Dendritic cell treated with granulocyte-macrophage colony-stimulating factor and Interleukin-4, amounts not matched to agents 40 ng/mL and 50 ng/mL, for 4 days (primary cell): ENCODE measurements around the gene SALL3.
"Not testable (repeated sequence)": the region's sequence is repeated elsewhere in the genome, so short reads cannot be mapped to it uniquely, and the experiment has no call there.

Source experiments
- H3K27ac Mint-ChIP-seq: one replicate; pipeline ENCODE4 v1.8.0; 2022; ENCODE audit warnings: mild to moderate bottlenecking, mixed read lengths
- H3K27me3 Mint-ChIP-seq: one replicate; pipeline ENCODE4 v1.8.0; 2022; ENCODE audit warnings: mild to moderate bottlenecking, mixed read lengths
- H3K36me3 Mint-ChIP-seq: one replicate; pipeline ENCODE4 v1.8.0; 2022; ENCODE audit warnings: low read depth, mixed read lengths
- H3K4me1 Mint-ChIP-seq: one replicate; pipeline ENCODE4 v1.8.0; 2022; ENCODE audit warnings: low read depth, mixed read lengths
- H3K4me3 Mint-ChIP-seq: one replicate; pipeline ENCODE4 v1.8.0; 2022; ENCODE audit warnings: mild to moderate bottlenecking, moderate library complexity, mixed read lengths
- H3K9me3 Mint-ChIP-seq: one replicate; pipeline ENCODE4 v1.8.0; 2022; ENCODE audit warnings: mixed read lengths
- intact Hi-C: fragments of 100-400 bp; cut with micrococcal nuclease; formaldehyde crosslinking; loops from one replicate; pipeline ENCODE4 v1.15.0; 2022

SALL3 gene

DNA sequence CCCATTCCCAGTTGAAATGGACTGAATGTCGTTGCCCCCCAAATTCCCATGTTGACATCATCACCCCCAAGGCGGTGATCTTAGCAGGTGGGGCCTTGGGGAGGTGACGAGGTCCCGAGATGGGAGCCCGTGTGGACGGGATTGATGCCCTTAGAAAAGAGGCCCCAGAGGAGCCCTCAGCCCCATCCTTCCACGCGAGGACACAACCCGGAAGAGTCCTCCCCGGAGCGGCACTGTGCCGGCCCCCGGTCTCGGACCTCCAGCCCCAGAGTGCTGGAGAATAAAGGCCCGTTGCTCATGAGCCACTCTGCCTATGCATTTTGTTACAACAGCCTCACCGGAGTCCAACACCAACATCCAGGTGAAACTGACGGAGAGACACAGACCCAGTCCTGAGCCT, 30.4 kb upstream of the SALL3 start:
- H3K9me3 Mint-ChIP-seq = peaks cover 17% of the 10 kb centered on the region
- H3K36me3 Mint-ChIP-seq = no peaks in the 10 kb centered on the region
- H3K4me1 Mint-ChIP-seq = no peaks in the 10 kb centered on the region
- intact Hi-C loops = no loop called here
- peaks cover 2% of the 10 kb centered on the region for H3K27me3 Mint-ChIP-seq
- no peak overlapping the region for H3K4me3 Mint-ChIP-seq
- H3K27ac Mint-ChIP-seq = no peak overlapping the region

DNA sequence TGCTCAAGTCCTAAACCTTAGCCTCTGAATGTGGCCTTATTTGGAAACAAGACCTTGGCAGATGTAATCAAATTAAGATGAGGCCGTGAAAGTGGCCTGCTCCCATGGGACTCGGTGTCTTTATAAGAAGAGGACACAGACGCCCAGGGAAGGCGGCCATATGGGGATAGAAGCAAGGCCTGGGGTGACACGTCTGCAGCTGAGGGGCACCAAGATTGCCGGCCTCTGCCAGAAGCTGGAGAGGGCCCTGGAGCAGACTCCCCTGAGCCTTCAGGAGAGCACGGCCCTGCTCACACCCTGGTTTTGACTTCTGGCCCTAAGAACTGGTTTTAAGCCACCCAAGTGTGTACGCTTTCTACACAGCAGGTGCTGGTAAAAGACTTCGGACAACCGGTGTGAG, 29.2 kb upstream of the SALL3 start:
- Mint-ChIP-seq H3K36me3 (no peaks in the 10 kb centered on the region), H3K27ac (no peak overlapping the region), H3K4me3 (no peak overlapping the region)

DNA sequence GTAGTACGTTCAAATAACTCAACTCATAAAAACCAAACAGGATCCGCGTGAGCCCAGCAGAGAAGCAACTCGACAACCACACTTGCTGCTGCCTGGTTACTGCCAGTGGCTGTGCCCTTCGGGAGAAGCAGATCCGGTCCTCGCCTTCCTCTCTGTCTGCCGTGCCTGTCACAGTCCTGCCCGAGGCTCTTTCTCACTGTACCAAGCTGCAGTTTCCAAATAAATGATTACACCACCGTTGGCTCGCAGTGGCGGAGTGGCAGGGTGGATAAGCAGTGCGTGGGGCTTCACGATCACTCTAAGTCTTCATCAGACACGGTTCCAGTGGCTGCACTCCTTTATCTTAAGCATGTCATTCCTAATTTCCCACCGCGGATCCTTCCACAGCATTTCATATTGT, 26.1 kb upstream of the SALL3 start:
- intact Hi-C loops = no loop called here
- Mint-ChIP-seq H3K9me3 (peaks cover 17% of the 10 kb centered on the region), H3K27me3 (no peaks in the 10 kb centered on the region), H3K27ac (no peak overlapping the region), H3K4me3 (no peak overlapping the region), H3K4me1 (no peaks in the 10 kb centered on the region), H3K36me3 (no peaks in the 10 kb centered on the region)

More for the DNA sequence above, 29.2 kb upstream of the SALL3 start:
- peaks cover 17% of the 10 kb centered on the region for H3K9me3 Mint-ChIP-seq
- peaks cover 2% of the 10 kb centered on the region for H3K27me3 Mint-ChIP-seq
- H3K4me1 Mint-ChIP-seq = no peaks in the 10 kb centered on the region
- intact Hi-C loops = no loop called here

DNA sequence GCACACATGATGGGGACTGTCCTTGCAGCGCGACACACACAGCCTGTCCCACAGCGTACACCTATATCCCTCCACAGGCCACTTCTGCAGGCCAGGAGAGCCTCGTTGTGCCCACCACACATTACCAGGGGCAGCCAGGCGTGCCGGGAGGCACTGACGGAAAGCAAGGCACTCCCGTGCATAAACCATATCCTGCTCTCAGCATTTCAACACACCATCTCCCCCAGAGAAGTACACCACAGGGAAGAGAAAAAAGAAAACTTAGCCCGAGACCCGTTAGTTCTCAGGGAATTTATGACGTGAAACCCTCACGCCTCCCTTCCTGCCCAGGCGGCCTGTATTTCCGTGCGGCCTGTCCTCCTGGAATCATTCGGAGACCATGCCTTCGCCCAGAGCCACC, 24.6 kb upstream of the SALL3 start:
- Mint-ChIP-seq H3K4me1 (no peaks in the 10 kb centered on the region), H3K4me3 (no peak overlapping the region)
- intact Hi-C loops = no loop called here

DNA sequence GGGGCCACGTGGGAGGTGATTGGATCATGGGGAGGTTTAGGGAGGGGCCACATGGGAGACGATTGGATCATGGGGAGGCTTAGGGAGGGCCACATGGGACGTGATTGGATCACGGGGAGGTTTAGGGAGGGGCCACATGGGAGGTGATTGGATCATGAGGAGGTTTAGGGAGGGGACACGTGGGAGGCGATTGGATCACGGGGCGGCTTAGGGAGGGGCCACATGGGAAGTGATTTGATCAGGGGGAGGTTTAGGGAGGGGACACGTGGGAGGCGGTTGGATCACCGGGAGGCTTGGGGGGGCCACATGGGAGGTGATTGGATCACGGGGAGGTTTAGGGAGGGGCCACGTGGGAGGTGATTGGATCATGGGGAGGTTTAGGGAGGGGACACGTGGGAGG, 22.5 kb upstream of the SALL3 start:
- intact Hi-C loops = no loop called here
- Mint-ChIP-seq H3K27ac (no peak overlapping the region), H3K4me3 (no peak overlapping the region), H3K4me1 (no peaks in the 10 kb centered on the region), H3K36me3 (no peaks in the 10 kb centered on the region), H3K9me3 (peaks cover 13% of the 10 kb centered on the region), H3K27me3 (no peaks in the 10 kb centered on the region)

More for the DNA sequence above, 24.6 kb upstream of the SALL3 start:
- Mint-ChIP-seq H3K36me3 (no peaks in the 10 kb centered on the region), H3K27ac (no peak overlapping the region), H3K9me3 (peaks cover 17% of the 10 kb centered on the region), H3K27me3 (no peaks in the 10 kb centered on the region)

DNA sequence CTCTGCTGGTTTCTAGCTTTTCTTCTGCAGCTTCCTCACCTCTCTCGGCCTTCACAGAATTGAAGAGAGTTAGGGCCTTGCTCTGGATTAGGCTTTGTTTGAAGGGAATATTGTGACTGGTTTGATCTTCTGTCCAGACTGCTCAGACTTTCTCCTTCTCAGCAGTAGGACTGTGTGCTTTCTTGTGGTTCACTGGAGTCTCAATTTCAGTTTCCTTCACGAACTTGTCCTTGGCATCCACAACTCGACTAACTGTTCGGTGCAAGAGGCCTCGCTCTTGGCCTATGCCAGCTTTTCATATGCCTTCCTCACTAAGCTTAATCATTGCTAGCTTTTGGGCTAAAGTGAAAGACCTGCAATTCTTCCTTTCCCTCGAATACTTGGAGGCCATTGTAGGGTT, 18.9 kb upstream of the SALL3 start:
- H3K27ac Mint-ChIP-seq = no peak overlapping the region
- peaks cover 23% of the 10 kb centered on the region for H3K9me3 Mint-ChIP-seq
- no peak overlapping the region for H3K4me3 Mint-ChIP-seq
- H3K27me3 Mint-ChIP-seq = no peaks in the 10 kb centered on the region
- no peaks in the 10 kb centered on the region for H3K4me1 Mint-ChIP-seq
- intact Hi-C loops = no loop called here
- no peaks in the 10 kb centered on the region for H3K36me3 Mint-ChIP-seq

DNA sequence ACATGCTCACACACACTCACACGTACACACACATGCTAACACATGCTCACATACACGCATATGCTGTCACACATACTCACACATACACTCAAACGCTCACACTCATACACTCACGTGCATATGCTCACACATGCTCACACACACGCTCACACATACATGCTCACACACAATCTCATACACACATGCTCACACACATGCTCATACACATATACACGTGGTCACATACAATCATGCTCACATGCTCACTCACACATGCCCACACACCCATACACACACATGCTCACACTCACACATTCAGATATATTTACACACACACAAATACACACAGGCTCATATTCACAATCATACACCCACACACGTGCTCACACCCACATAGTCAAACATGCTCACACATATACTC, 17.5 kb upstream of the SALL3 start:
- H3K9me3 Mint-ChIP-seq = peaks cover 23% of the 10 kb centered on the region
- H3K4me1 Mint-ChIP-seq = no peaks in the 10 kb centered on the region
- no peak overlapping the region for H3K4me3 Mint-ChIP-seq
- intact Hi-C loops = no loop called here
- H3K27ac Mint-ChIP-seq = no peak overlapping the region
- no peaks in the 10 kb centered on the region for H3K27me3 Mint-ChIP-seq
- H3K36me3 Mint-ChIP-seq = no peaks in the 10 kb centered on the region

DNA sequence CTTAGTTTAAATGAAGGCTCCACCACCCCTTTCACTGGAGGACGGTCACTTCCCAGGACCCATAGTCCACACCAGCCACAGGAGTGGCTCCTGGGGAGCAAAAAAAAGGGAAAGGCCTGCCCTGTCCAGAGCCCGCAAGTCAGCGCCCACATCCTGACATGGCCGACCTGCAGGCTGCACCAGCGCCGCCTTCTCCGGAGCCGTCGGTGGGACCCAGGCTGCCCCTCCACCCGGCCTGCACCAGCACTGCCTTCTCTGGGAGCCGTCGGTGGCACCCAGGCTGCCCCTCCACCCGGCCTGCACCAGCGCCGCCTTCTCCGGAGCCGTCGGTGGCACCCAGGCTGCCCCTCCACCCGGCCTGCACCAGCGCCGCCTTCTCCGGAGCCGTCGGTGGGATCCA, 14.9 kb upstream of the SALL3 start:
- not testable (repeated sequence) for H3K36me3 Mint-ChIP-seq, H3K4me1 Mint-ChIP-seq

DNA sequence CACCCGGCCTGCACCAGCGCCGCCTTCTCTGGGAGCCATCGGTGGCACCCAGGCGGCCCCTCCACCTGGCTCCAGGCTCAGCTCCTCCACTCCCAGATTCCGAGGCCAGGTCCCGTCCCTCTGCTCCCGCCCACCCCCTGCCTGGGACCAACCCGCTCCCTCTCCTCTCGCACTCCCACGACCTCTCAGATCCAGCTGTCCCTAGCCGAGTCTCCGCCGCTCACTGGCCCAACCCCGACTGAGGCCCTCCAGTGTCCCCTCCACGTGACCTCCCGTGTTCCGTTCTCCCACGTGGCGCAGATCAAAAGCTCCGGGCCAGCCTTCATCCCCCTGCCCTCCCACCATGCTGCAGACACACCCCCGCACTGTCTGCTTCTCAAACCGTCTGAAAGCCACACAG, 14.4 kb upstream of the SALL3 start:
- Mint-ChIP-seq H3K9me3 (peaks cover 23% of the 10 kb centered on the region), H3K27ac (no peak overlapping the region), H3K4me3 (no peak overlapping the region), H3K36me3 (no peaks in the 10 kb centered on the region), H3K27me3 (peaks cover 3% of the 10 kb centered on the region), H3K4me1 (no peaks in the 10 kb centered on the region)
- intact Hi-C loops = no loop called here

More for the DNA sequence above, 14.9 kb upstream of the SALL3 start:
- H3K4me3 Mint-ChIP-seq, intact Hi-C loops, H3K27ac Mint-ChIP-seq, H3K27me3 Mint-ChIP-seq: not testable (repeated sequence)
- peaks cover 23% of the 10 kb centered on the region for H3K9me3 Mint-ChIP-seq

DNA sequence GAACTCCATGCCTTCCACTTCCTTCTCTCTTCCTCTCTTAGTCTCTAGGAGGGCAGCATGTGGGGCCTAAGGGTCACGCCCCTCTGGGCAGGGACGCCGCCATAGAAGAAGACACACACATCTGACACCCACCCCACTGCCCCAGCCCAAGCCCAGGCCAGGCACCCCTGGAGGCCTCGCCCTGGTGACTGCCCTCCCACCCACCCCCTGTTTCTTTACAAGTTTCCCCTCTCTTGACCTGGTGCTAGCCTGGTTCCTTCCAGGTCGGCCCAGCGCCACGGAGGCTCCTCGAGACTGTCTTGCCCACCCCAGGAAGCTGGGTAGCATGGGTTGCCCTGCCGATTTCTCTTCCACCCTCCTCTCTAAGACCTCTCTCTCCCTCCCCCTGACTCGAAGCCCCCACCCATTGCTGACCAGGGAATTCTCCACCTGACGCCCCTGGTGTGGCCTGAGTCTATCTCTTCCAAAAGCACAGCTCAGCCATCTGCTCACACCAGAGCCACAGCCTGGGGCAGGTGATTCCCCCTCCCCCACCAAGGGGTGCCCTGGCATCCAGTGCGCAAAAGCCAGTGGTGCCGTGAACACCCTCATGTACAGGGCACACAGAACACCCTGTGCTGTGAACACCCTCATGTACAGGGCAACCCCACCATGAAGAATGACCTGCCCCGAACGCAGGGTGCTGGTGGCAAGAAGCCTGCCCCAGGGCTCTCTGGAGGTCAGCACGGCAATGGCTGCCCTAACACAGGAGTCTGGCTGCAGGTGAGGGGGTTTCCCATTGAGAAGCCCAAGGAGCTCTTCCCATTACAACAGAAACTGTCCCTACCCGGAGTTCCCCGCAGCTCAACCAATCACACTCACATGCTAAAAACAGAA, 13.5 kb upstream of the SALL3 start:
- no peak overlapping the region for H3K4me3 Mint-ChIP-seq
- peaks cover 23% of the 10 kb centered on the region for H3K9me3 Mint-ChIP-seq
- H3K4me1 Mint-ChIP-seq = no peaks in the 10 kb centered on the region
- H3K36me3 Mint-ChIP-seq = no peaks in the 10 kb centered on the region
- H3K27ac Mint-ChIP-seq = no peak overlapping the region
- H3K27me3 Mint-ChIP-seq = peaks cover 5% of the 10 kb centered on the region
- intact Hi-C loops = no loop called here

DNA sequence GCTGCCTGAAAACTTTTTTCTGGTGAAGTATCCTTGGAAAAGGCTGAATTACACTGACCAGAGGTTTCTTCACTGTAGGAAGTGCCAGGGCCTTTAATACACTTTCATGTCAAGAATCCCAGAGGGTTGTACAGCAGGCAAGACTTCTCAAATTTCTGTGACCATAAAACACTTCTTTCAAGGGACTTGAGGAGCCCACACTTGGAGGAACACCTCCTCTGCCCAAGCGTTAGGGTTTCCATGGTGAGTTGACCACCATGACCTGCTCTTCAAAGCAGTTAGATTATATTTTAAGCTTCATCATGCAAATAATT, 12.9 kb upstream of the SALL3 start:
- Mint-ChIP-seq H3K4me3 (no peak overlapping the region), H3K9me3 (peaks cover 20% of the 10 kb centered on the region), H3K27ac (no peak overlapping the region), H3K4me1 (no peaks in the 10 kb centered on the region), H3K36me3 (no peaks in the 10 kb centered on the region), H3K27me3 (peaks cover 10% of the 10 kb centered on the region)
- intact Hi-C loops = no loop called here

DNA sequence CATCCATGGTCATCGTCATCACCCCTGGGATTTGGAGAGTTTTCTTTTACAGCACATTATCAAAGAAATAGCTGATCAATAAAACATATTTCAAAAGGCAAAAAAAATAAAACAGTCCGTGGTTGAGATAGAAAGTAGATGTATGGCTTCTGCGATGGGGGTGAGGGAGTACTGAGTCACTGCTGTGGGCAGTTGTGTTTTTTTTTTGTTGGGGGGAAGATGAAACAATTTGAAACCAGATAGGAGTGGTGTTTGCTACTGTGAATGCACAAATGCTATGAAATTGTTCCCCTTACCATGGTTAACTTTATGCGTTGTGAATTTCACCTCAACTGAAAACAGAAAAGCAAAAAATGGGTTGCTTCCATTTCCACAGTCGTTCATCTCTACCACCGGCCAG, 11.9 kb upstream of the SALL3 start:
- H3K27ac Mint-ChIP-seq = no peak overlapping the region
- H3K36me3 Mint-ChIP-seq = no peaks in the 10 kb centered on the region
- H3K4me3 Mint-ChIP-seq = no peak overlapping the region
- no peaks in the 10 kb centered on the region for H3K4me1 Mint-ChIP-seq
- intact Hi-C loops = no loop called here
- peaks cover 10% of the 10 kb centered on the region for H3K9me3 Mint-ChIP-seq
- peaks cover 19% of the 10 kb centered on the region for H3K27me3 Mint-ChIP-seq

DNA sequence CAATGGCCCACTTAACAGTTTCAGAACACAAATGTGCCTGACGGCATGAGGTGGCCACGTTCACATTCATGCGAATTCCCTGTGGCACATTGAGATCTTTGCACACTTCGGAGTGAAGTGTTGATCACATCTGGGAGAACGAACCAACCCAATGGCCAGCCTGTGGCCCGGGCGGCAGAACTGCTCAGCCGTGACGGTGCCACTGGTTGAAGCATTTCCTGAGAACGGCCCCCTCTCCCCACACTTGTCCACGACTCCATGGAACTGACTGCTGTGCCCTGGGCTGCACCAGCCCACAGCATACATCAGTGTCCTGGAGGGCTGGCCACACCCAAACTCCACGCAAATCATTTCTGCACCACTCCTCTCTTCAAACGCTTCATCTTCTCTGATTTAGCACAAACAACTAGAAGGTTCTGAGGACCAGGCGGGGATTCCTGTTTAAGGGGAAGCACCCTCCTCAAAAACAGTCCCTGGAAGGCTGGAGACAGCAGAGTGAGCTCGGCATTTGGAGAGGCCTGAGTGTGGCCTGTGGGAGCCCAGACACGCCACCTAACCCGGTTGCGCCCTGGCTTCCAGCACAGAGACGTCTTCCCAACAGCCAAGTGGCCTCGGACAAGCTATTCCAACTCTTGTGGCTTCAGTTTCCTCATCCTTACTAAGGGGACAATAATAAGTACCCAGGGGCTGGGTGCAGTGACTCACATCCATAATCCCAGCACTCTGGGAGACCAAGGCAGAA, 9.9 kb upstream of the SALL3 start:
- peaks cover 35% of the 10 kb centered on the region for H3K27me3 Mint-ChIP-seq
- no peaks in the 10 kb centered on the region for H3K9me3 Mint-ChIP-seq
- no peak overlapping the region for H3K27ac Mint-ChIP-seq
- no peak overlapping the region for H3K4me3 Mint-ChIP-seq
- intact Hi-C loops = no loop called here
- H3K36me3 Mint-ChIP-seq = no peaks in the 10 kb centered on the region
- no peaks in the 10 kb centered on the region for H3K4me1 Mint-ChIP-seq

DNA sequence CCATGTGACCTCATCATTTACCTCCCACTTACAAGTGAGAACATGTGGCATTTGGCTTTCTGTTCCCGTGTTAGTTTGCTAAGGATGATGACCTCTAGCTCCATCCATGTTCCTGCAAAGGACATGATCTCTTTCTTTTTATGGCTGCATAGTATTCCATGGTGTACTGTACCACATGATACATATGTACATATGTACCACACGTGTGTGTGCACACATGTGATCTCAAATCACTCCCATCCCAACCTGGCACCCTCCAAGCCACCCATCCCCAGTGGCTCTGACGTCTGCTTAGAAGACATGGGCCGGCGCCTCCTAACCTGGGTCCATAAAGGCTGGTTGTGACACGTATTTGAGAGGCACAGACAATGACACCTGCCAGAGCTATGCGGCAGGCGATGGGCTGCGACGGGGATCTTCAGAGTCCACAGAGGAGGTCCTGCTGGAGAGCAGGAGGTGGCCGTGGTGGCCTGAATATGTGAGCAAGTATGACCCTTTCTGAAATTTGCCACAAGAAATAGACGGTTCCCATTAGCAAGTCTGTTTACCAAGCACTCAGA, 8.8 kb upstream of the SALL3 start:
- no peaks in the 10 kb centered on the region for H3K4me1 Mint-ChIP-seq
- no peaks in the 10 kb centered on the region for H3K9me3 Mint-ChIP-seq
- peaks cover 45% of the 10 kb centered on the region for H3K27me3 Mint-ChIP-seq
- no peak overlapping the region for H3K4me3 Mint-ChIP-seq
- H3K36me3 Mint-ChIP-seq = no peaks in the 10 kb centered on the region
- no peak overlapping the region for H3K27ac Mint-ChIP-seq
- intact Hi-C loops = no loop called here
